ENCODE data around the gene DGCR2. TPM values are rescaled to one million over a fixed set of nuclear protein-coding genes. Genes with fewer than 3 reads are reported as not detected.
"Not testable (repeated sequence)": the region's sequence is repeated elsewhere in the genome, so short reads cannot be mapped to it uniquely, and the experiment has no call there.

Gene DGCR2
- total and polyA plus RNA-seq, 4 donors, result 19.7 to 43.5 (median 32.2) TPM

- Histone ChIP-seq H3K4me3 (ENCODE audit: low read length in 2 of 2) (no peak overlapping the region), H3K36me3 (ENCODE audit: control insufficient read depth in 1 of 2, insufficient read depth in 2 of 2, low read length in 1 of 2) (no peaks in the 10 kb centered on the region), H3K4me1 (ENCODE audit: control insufficient read depth in 1 of 2, insufficient read depth in 2 of 2, low read length in 2 of 2) (no peaks in the 10 kb centered on the region), H3K27ac (ENCODE audit: low read depth in 1 of 2, low read length in 2 of 2) (no peak overlapping the region), H3K9me3 (ENCODE audit: control insufficient read depth, low read length) (no peaks in the 10 kb centered on the region), H3K27me3 (ENCODE audit: control insufficient read depth in 1 of 2, insufficient read depth in 2 of 2, low read length in 1 of 2) (no peaks in the 10 kb centered on the region)
- 91% methylated on average over 4 of the region's 4 CpGs for WGBS, 2 donors
- DNase-seq, result peak in 1 of 2 donors; percentile 17
- intact Hi-C loops (cut with DNase I), result no loop called here
- ATAC-seq (ENCODE audit: low FRiP score), result no peak
These were observed 133.3 kb downstream of the DGCR2 start for GRCh38 chr22:18988958-18989357.

- Histone ChIP-seq H3K27me3 (ENCODE audit: control insufficient read depth in 1 of 2, insufficient read depth in 2 of 2, low read length in 1 of 2) (no peaks in the 10 kb centered on the region), H3K4me3 (ENCODE audit: low read length in 2 of 2) (no peak overlapping the region), H3K4me1 (ENCODE audit: control insufficient read depth in 1 of 2, insufficient read depth in 2 of 2, low read length in 2 of 2) (no peaks in the 10 kb centered on the region), H3K27ac (ENCODE audit: low read depth in 1 of 2, low read length in 2 of 2) (no peak overlapping the region), H3K9me3 (ENCODE audit: control insufficient read depth, low read length) (no peaks in the 10 kb centered on the region), H3K36me3 (ENCODE audit: control insufficient read depth in 1 of 2, insufficient read depth in 2 of 2, low read length in 1 of 2) (no peaks in the 10 kb centered on the region)
- peak; percentile 29 to 64 for DNase-seq
- no peak for ATAC-seq (ENCODE audit: low FRiP score)
- 29 to 31% methylated on average over 13 of the region's 13 CpGs for WGBS, 2 donors
- intact Hi-C loops (cut with DNase I), result no loop called here
These were observed 134.4 kb downstream of the DGCR2 start for GRCh38 chr22:18987765-18988164.

GRCh38 chr22:18987114-18987513 is 135.1 kb downstream of the DGCR2 start:
- WGBS, 2 donors, result 68 to 80% methylated on average over 5 of the region's 5 CpGs

More at GRCh38 chr22:18987114-18987513, 135.1 kb downstream of the DGCR2 start:
- ATAC-seq (ENCODE audit: low FRiP score); H3K27ac ChIP-seq (ENCODE audit: low read depth in 1 of 2, low read length in 2 of 2); H3K4me3 ChIP-seq (ENCODE audit: low read length in 2 of 2); H3K4me1 ChIP-seq (ENCODE audit: control insufficient read depth in 1 of 2, insufficient read depth in 2 of 2, low read length in 2 of 2); H3K9me3 ChIP-seq (ENCODE audit: control insufficient read depth, low read length); H3K36me3 ChIP-seq (ENCODE audit: control insufficient read depth in 1 of 2, insufficient read depth in 2 of 2, low read length in 1 of 2); intact Hi-C loops (cut with DNase I); H3K27me3 ChIP-seq (ENCODE audit: control insufficient read depth in 1 of 2, insufficient read depth in 2 of 2, low read length in 1 of 2): not testable (repeated sequence)
- peak in 1 of 2 donors; percentile 5 for DNase-seq

Other genes starting within 250 kb of the DGCR2 start
- gene DGCR6, start 216.1 kb downstream of the DGCR2 start, total RNA-seq, result 1 to 10 TPM in 1 of 2 donors, under 1 TPM in 1; 0.88 to 1.7 TPM
- 1 to 10 TPM; 3.3 to 5.8 TPM for gene DGCR6, start 216.1 kb downstream of the DGCR2 start, polyA plus RNA-seq
- 1 to 10 TPM; 1.0 to 1.9 TPM for gene PRODH, start 186.1 kb downstream of the DGCR2 start, total RNA-seq
- gene PRODH, start 186.1 kb downstream of the DGCR2 start, polyA plus RNA-seq, result 1 to 10 TPM; 1.5 to 2.3 TPM
- not detected for gene TSSK2, start 8.9 kb upstream of the DGCR2 start, total RNA-seq
- gene TSSK2, start 8.9 kb upstream of the DGCR2 start, polyA plus RNA-seq, result under 1 TPM; 0.08 to 0.50 TPM
- 10 to 100 TPM; 11.9 to 13.0 TPM for gene ESS2, start 22.2 kb upstream of the DGCR2 start, total RNA-seq
- gene ESS2, start 22.2 kb upstream of the DGCR2 start, polyA plus RNA-seq, result 10 to 100 TPM in 1 of 2 donors, 1 to 10 TPM in 1; 8.3 to 26.9 TPM
- gene GSC2, start 27.9 kb upstream of the DGCR2 start, total RNA-seq, result not detected
- not detected for gene GSC2, start 27.9 kb upstream of the DGCR2 start, polyA plus RNA-seq
- gene SLC25A1, start 56.3 kb upstream of the DGCR2 start, total RNA-seq, result 10 to 100 TPM; 45.8 to 51.6 TPM
- gene SLC25A1, start 56.3 kb upstream of the DGCR2 start, polyA plus RNA-seq, result 10 to 100 TPM; 36.7 to 49.3 TPM
- gene CLTCL1, start 169.3 kb upstream of the DGCR2 start, total RNA-seq, result 1 to 10 TPM; 7.9 to 8.1 TPM
- gene CLTCL1, start 169.3 kb upstream of the DGCR2 start, polyA plus RNA-seq, result 1 to 10 TPM in 1 of 2 donors, under 1 TPM in 1; 0.25 to 6.0 TPM